GM12865 (cell line): ENCODE measurements around the gene COMMD2.

Experiments
- DNase-seq: peaks from one replicate; pipeline ENCODE4 v3.0.0; 2010; ENCODE audit warnings: low read depth
- H3K4me3 ChIP-seq: 2 replicates; pipeline ENCODE4 v1.5.1; 2011; ENCODE audit warnings: mild to moderate bottlenecking, low read depth, low read length, control low read depth
- TF ChIP-seq, protein P1 (sequence below): IDR thresholded peaks from 2 replicates; pipeline ENCODE4 v1.5.1; 2011; ENCODE audit warnings: low read length, control low read depth, low read depth, inconsistent platforms; ENCODE audit not compliant: insufficient read depth; ENCODE audit errors: missing control alignments

The COMMD2 gene

DNA sequence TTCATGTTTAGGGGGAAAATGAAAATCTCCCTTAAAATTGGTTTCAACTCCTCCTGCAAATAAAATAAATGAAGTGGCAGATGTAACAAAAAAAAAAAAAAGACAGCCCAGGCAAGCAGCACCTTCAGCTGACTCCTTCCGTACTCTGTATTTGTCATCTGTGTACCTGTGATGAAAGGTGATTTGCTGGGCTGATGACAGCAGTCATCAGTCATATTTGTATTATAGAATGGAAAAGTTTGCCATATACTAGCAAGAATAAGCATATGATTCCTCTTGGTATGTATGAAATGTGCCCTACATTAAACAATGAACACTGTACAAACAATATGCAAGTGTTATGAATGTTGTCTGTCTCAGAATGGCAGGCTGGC is 50.3 kb downstream of the COMMD2 start:
- peak overlapping the region; percentile 39 for H3K4me3 ChIP-seq
- DNase-seq = peak; percentile 44
- TF ChIP-seq, protein P1, sequence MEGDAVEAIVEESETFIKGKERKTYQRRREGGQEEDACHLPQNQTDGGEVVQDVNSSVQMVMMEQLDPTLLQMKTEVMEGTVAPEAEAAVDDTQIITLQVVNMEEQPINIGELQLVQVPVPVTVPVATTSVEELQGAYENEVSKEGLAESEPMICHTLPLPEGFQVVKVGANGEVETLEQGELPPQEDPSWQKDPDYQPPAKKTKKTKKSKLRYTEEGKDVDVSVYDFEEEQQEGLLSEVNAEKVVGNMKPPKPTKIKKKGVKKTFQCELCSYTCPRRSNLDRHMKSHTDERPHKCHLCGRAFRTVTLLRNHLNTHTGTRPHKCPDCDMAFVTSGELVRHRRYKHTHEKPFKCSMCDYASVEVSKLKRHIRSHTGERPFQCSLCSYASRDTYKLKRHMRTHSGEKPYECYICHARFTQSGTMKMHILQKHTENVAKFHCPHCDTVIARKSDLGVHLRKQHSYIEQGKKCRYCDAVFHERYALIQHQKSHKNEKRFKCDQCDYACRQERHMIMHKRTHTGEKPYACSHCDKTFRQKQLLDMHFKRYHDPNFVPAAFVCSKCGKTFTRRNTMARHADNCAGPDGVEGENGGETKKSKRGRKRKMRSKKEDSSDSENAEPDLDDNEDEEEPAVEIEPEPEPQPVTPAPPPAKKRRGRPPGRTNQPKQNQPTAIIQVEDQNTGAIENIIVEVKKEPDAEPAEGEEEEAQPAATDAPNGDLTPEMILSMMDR = no peak

DNA sequence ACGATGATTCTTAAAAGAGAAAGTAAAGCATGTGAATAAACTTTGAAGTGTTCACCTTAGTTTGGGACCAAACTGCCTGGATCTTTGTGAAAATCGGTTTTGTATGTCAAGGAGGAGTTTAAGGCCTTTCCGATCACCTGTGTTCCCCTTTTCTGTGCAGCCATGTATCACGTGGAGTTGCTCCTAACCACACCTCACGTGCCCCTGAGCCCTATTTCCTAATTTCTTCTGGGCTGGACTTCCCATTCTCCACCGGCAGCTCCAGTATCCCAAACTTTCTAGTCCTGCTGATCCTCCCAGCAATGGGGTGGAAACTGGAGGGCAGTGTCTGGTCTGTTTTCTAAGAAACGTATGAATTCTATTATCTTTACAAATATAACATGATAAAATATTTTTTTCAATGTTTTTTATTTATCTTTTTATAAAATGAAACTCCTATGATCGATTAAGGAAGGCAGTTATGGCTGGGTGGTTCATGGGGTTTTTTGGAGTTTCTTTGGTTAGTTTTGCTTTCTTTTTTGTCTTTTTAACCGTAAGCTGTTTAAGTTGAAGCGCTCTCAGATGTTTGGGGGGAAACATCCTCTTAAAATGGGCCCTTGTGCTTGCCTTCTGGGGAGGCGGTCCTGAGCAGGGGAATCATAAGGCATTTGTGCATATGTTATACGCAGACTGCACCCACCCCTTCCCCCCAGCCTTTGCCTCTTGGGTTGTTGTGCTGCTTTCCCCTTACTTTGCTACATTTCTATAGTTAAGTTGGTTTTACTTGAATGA is 50.9 kb downstream of the COMMD2 start:
- TF ChIP-seq, protein P1 = no peak
- H3K4me3 ChIP-seq = peak overlapping the region; percentile 39
- peak; percentile 67 for DNase-seq
